M059J (cell line): ENCODE measurements around the gene WNT7A. TPM values are rescaled to one million over a fixed set of nuclear protein-coding genes. Genes with fewer than 3 reads are reported as not detected.

Experiments
- DNase-seq: peaks from one replicate; pipeline ENCODE4 v3.0.0-alpha.2; 2012; ENCODE audit warnings: low read depth
- total RNA-seq: library from RNA; depleted of rRNA; stranded (reverse); fragments of >200 nt; shearing (Covaris generic); gene quantifications from 2 replicates; pipeline ENCODE4 v1.2.3, GENCODE V29; 2014

WNT7A gene
- total RNA-seq, 1 experiment from 2014 or later: 0.15 TPM

DNA sequence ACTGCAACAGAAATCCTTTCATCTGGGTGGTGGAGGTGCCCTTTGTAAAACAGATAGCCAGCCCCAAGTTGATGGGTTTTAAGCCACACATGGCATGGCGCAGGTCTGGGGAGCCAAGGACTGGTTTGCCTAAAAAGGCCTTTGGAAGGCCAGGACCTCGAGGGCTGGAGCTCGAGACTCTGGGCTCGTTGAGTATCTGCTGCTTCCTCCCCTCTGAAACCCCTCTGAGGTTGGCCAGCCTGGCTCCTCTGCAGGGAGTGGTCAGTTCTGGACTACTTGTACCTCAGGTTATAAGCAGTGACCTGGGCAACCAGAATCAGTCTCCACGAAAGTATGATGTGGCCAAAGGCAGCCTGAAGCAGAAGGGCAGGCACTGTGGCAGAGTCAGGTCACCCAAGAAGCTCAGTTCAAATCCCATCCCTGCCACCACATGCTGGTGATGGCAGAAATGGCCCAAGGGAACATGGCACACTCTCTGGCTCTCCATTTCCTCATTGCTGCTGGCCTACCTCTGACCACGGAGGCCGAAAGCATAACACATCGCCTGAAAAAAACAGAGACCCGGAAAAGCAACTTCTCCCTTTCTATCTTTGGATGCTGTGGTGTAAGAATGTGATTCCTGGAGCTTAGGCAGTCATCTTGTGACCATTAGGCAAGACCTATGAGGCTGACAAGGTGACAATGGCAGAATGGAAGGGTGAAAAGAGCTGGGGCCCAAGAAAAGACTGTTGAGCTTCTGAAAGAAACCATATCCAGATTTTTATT, 51.2 kb downstream of the WNT7A start:
- DNase-seq: no peak

DNA sequence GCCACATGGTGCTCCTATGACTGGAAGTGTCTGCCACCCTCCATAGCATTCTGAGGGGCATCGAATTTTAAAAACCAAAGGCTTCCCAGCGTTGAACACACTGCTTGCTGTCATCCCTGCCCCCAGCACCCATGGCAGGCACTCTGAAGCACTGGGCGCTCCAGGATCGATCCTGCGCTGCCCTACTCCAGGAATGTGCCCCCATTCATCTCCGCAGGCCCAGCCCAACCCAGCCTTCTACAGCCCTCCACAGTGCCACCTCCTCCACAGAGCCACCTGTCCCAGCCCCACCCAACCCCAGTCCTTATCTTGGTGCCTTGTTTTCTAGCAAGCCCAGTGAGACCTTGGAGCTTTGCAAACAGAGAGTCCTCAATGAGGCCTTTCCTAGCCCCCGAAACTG, 52.2 kb downstream of the WNT7A start:
- no peak for DNase-seq

DNA sequence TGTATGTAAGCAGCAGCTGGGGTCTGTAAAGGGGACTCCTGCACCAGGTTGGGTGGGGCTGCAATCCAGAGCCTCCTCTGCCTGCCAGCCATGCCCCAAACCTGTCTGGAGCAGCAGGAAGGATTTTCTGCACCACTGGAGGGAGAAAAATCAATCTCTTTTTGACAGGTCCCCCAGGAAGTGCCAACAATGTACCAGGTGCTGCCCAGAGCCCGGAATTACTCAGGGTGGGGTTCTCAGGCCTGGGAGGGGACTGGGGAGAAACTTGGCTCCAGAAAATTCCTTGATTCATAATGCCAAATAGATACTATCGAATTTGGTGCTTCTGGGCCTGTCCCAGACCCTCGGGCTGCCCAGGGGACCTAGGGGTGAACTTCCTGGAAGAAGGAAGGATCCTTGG, 52.6 kb downstream of the WNT7A start:
- DNase-seq: no peak

DNA sequence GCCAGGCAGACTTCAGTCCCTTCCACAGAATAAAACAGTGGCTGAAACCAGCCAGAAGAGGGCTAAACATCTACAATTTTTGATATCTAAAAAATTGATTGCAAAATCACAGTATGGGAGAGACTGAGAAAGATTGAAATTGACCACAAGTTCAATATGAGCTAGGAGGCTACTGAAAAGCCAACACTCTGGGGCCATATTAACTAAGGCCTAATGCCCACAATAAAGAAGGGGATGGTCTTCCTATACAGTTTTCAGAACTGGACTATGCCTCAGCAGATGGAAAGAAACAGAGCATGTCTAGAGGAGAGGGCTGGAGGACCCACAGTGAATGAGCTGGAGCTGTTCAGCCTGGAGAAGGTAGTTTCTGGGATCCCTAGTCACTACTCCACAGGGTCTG, 53.2 kb downstream of the WNT7A start:
- no peak for DNase-seq

DNA sequence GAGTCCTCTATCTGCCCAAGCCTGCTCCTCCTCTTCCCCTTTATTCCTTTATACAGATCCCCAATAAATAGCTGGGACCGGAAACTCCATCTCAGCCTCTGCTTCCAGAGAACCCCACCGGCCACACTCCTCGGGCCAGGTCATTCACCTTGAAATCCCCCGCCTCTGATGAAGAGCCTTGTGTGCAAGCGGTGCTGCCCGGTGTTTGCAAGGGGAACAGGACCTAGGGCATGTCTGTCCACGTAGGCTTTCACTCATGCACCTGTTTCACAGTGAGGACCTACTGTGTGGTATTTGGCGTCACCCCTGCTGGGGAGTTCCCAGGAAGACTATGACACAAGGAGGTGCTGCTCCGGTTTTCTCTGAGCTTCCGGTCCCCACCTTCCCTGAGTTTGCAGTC, 54.0 kb downstream of the WNT7A start:
- no peak for DNase-seq

DNA sequence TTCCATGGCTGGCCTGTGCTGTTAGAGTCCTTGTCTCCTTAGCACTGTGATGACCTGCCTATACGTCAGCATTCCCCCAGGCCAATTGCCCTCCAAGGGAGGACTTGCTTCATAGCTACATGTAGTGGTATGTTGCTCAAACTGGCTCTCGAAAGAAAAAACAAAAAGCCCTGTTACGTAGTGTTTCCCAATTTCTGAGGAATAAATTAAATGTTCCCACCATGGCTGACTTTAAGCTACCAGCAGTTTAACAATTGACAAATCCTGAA, 54.6 kb downstream of the WNT7A start:
- peak; percentile 54 for DNase-seq

DNA sequence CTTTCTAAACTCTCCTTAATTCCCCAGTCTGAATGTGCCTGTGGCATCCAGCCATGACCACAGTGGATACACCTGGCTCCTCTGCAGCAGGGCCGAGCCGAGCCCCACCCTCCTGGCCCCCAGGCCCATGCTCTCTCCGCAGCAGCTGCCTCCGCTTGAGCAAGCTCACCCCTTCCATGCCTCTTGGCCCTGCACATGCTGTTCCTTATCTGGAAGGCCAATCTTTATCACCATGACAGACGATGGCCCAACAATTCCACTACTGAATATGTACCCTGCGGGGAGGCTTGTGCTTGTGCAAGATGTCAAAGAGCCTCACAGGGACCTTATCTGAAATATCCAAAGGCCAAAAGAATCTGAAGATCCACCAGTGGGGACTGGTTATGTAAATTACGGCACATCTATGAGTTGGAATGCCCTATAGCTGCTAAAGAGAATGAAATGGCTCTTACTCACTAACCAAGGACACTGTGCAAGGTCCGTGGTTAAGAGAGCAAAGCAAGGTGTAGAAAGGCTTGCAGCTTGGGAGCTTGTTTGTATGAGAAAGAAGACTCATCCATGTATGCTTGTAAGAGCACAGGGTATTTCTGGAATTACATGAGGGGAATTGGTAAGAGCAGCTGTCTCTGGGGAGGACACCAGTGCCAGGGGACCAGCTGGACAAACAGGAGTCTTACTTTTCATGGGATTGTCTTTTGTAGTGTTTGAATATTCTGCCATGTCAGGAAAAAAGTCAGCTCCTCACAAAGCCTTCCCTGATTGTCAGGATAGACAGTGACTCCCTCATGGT, 55.2 kb downstream of the WNT7A start:
- peak; percentile 47 for DNase-seq

DNA sequence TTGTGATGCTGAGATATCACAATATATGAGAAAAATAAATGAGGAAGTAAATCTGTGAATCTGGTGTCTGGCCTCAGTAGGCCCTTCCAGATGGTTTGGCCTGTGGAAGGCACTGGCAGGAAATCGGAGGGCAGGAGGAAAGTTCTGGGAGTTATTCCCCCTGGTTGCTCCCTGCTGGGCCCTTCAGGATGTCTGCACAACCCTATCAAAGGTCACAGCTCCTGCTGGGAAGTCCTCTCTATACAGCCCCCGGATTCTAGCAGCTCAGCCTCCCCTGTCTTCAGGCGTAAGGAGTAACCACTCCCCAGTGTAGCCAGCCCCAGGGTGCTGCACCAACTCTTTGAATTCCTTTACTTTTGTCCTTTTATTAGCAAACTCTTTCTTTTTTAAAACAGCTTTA, 56.2 kb downstream of the WNT7A start:
- DNase-seq: no peak

DNA sequence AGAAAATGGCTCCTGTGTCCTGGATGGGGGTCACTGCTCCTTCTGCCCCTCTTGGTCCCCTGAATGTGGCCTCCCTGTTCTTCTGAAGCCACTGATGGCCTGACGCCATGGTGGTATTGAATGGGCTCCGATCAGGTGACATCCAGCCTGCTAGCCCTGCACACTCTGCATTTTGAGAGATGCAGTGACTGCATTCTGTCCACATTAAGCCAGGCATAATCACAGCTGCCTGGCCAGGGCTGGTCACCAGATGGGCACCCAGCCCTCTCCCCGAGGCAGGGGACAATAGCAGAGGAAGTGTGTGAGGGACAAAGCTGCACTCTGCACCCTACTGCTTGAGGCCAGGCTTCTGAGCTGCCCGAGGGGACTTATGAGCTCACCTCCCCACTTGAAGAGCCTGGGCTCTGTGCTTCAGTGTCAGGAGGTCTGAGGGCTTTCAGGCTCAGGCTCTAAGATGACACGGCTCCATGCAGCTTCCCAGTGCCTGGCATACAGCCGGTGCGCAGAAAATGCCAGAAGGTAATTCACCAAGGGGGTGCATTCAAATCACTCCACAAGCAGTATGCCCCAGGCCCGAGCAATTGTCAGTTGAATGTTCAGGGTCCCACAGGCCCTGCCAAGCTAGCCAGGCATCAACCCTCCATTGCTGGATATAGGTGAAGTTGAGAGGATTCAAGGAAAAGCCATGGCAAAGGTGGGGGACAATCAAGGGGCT, 56.8 kb downstream of the WNT7A start:
- DNase-seq: no peak

DNA sequence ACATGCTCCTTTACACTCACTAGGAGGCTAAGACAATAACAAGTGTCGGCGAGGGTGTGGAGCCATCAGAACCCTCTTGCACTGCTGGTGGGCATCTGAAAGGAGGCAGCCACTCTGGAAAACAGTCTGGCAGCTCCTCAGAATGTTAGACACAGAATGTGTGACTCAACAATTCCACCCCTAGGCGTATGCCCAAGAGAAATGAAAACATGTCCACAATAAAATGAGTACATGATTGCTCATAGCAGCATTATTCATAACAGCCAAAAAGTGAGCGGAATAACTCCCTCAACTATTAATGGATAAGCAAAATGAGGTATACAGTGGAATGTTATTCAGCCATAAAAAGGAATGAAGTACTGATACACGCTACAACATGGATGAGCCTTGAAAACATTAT, 57.8 kb downstream of the WNT7A start:
- peak; percentile 81 for DNase-seq

DNA sequence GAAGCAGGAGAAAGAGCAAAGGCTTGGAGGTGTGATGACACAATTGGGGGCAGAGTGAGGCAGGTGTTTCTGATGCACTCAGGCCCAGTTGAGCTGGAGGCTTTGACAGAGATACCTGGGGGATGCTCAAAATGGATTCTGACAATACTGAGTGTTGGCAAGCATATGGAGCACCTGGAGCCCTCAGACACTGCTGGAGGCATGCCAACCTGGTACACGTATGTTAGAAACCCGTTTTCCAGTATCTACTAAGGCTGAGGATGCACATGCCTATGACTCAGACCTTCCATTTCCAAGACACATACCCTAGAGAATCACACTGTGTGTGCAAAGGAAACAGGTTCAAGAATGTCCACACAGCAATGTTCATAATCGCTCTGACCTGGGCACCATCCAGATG, 58.7 kb downstream of the WNT7A start:
- no peak for DNase-seq

DNA sequence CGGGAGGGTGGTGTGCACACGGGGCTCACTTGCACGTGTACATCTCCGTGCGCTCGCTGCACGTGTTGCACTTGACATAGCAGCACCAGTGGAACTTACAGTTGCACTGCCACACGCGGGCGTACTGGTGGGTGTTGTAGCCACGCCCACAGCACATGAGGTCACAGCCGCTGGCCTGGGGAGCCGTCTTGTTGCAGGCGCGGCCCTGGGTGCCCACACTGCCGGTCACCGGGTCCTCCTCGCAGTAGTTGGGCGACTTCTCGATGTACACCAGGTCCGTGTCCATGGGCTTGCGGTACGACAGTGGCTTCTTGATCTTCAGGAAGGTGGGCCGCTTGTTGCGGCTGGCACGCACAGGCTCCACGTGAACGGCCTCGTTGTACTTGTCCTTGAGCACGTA, 61.0 kb downstream of the WNT7A start:
- no peak for DNase-seq

DNA sequence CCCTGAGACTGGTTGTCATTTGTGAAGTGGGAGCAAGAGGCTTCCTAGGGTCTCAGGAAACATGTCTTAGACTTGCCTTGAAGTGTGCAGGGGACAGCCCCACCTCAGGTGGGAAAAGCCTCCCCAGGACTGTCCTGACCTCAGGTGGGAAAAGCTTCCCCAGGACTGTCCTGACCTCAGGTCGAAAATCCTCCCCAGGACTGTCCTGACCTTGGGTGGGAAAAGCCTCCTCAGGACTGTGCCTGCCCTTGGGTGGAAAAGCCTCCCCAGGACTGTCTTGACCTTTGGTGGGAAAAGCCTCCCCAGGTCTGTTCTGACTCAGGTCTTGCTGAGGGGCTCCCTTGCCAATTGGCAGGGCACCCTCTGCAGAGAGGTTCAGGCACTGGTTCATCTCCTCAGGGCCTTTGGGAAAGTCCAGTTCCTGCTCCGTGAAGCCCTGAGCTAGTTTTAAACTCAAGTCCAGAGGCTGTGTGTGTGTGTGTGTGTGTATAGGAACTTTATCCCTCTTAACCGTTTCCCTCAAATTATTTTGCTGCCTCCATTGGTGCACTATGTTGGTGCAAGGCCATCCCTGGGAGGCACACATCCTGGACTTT, 64.7 kb downstream of the WNT7A start:
- DNase-seq: no peak

DNA sequence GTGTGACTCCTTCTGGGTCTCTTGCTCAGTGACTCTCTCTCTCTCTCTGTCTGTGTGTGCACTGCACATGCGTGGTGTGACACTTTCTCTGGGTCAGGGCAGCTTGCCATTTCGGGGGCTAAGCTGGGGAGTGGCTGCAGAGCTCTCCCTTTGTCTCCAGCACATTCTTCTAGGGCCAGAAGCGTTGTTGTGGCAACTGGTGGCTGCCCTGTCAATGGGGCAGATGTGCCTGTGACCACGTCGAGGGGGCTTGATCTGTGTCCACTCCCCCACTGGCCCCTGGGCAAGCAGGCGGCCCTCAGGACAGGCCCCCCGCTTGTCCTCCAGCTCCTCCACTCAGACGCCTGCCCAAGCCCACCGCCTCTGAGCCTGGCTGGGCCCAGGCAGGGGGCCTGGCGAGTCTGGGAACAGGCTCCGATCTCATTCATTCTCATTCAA, 67.8 kb downstream of the WNT7A start:
- DNase-seq: no peak

DNA sequence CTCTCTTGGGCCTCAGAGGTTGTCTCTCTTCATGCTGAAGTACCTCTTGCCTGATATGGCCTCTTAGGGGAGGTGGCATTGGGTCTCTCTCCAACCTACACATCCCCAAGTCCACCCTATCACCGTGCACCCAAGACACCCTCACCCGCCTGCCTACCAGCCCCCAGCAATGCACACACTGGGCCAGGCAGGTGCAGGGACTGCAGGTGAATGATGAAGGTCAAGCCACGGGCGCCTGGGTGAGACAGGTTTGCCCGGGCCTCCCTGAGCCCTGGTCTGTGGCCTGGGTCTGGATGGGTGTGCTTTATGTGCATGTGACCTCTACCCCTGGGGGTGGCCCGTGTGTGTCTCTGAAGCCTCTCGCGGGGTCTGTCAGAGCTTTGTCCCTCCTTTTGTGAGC, 68.3 kb downstream of the WNT7A start:
- no peak for DNase-seq

DNA sequence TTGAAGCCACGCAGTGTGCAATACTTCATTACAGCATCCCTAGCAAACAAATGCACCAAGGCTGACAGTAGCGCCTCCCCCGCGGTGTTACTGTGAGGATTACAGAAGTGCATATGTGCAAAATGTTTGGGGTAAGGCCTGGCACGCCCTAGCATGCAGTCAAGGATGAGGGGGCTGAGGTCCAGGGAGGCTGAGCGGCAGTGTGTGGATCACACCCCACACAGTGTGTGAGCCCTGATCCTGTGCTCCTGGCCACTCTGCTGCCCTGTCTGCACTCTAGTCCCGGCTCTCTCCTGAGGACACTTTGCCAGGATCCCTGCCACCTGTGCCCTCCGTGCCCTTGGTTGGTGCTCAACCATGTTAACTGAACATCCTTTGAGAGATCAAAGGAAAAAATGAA, 71.3 kb downstream of the WNT7A start:
- DNase-seq: no peak

DNA sequence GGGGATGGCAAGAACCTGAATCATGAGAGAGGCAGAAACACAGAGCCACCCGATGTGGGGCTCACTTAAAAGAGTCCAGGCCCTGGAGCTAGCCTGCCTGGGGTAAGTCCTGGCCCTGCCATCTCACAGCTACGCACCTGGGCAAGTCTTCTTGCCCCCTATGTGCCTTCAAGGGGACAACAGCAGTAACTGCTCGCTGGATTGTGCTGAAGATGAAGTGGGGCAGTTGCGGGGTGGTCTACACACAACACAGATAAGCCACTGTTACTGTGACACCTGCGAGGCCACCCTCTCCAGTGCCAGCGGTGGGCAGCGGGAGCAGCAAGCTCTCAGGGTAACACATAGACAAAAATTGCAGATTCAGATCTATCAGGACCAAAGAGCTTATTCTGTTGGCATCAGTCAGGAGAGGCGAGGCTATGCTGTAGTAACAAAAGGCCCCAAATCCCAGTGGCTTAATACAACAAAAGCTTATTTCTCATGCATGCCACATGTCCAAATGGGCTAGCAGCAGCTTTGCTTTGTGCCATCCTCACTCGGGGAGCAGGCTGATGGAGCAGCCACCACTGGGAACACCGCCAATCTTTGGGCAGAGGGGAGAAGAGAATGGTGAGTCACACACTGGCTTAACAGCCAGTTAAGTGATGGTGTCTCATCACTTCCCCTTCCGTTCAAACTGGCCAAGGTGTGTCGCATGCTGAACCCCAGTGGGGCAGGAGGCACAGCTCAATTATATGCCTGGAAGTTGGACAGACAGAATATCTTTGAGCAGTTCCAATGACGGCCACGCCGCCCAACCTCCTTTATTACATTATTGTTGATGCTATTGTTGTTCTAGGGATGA, 78.3 kb downstream of the WNT7A start:
- peak; percentile 85 for DNase-seq

DNA sequence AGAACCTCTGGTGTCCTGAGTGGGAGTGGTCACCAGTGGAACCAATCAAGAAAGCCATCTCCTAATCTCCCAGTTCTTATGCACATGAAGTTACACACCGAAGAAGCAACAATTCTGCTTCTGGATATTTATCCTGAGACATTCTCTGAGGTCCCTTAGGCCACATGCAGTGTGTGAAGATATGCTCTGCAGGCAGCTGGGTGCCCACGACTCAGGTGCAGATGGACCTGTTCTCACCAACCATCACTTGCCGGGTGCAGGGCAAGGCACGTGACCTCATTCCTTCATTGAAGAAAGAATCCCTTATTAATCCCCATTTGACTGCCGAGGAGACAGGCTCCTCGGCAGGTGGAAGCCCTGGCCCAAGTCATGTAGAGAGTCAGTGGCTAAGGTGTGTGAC, 79.8 kb downstream of the WNT7A start:
- no peak for DNase-seq

DNA sequence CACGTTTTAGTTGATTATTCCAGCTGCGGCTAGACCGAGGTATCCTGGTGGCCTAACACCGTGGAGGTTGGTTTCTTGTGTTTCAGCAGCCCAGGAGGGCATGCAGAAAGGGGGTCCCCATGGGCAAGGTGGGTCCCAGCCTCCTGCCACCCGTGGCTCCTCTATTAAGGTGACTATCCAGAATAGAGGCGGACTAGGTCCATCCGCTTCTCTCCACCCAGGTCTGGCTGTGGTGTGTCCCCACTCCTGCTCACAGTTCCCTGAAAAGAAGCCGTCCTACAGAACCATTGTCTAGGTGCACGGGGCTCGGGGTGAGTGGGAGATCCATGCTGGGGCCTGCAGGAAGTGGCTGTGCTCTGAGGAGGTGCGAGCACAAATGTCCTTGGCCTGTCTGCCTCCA, 81.5 kb downstream of the WNT7A start:
- no peak for DNase-seq

DNA sequence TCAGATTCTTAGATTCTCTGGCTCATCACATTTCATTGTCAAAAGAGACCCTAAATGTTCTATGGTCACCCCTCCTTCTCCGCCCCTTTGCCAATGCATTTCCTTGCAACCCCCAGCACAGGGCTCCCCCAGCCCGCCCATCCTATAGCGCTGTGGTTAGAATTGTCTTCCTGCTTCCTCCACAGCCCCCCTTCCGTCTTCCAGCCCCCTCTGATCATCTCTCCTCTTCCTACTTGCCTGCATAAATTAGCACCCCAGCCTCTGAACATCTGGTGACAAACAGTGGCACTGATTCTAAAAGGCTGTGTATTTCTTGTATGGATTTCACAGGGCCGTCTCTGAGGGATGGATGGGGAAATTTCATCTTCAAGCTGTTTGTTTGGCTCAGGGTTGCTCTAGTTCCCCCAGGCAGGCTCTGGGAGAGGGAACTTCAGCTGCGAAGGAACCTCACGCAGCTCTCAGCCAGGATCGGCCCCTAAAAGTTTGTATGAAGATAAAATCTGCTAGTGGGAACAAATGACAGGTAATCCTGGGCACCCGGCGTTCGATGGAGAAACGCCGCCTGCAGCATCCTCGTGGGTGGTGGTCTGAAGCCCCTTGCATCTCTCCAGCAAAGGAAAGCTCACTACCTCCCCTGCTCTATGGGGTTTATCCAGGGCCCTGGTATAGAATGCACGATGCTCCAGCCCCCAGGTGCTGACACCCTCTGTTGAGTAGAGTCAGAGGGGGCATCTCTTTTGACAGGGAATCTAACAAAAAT, 83.0 kb downstream of the WNT7A start:
- DNase-seq: no peak

DNA sequence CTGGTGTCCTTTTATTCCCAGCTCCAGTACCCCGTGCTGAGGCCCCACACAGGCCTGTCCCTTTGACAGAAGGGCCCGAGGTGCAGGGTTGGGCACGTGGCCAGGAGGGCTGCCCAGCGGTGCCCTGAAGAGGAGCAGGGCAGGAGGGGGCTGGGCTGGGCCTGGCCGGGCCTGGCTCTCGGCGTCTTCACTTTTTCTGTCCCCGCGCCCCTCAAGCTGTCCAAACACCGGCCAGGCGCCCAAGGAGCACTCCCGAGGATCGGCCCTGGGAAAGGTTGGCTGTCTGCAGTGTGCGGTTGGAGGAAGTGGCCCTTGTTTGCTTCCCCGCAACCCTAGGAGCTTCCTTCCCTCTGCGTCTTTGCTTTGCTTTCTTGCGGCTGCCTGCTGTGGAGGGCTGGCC, 84.1 kb downstream of the WNT7A start:
- DNase-seq: no peak
